ENCODE measurements around the gene SLC5A6.
A peak's percentile ranks its signal among the peaks of the same experiment; 100 is the strongest.
"Not testable (repeated sequence)": the region's sequence is repeated elsewhere in the genome, so short reads cannot be mapped to it uniquely, and the experiment has no call there.

SLC5A6 gene

DNA sequence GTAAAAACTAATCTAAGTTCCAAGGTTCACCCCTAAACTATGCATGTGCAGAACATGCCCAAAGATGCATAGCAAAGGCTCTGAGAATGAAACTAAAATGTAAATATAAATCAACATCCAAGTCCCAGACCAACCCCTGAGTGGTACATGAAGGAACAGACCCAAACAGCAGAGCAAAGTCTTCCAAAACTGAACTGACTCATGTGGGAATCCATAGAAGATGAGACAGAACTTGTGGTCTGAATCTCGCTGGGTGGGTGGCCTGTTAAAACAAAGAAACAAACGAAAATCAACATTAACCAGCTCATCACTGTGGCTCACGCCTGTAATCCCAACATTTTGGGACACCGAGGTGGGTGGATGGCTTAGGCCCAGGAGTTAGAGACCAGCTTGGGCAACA is 29.7 kb downstream of the SLC5A6 start:
- peaks cover 2% of the 10 kb centered on the region for H3K27me3 ChIP-seq (ENCODE audit: control insufficient read depth, insufficient read depth, low read length)
- H3K4me1 ChIP-seq (ENCODE audit: control insufficient read depth, insufficient read depth, low read length), result no peaks in the 10 kb centered on the region
- no peaks in the 10 kb centered on the region for H3K36me3 ChIP-seq (ENCODE audit: control insufficient read depth, insufficient read depth, low read length)
- no peak overlapping the region for H3K9ac ChIP-seq (ENCODE audit: low read depth, low read length)
- H3K9me3 ChIP-seq (ENCODE audit: control insufficient read depth, insufficient read depth, low read length), result no peaks in the 10 kb centered on the region
- H3K4me3 ChIP-seq (ENCODE audit: low read depth, low read length), result no peak overlapping the region

DNA sequence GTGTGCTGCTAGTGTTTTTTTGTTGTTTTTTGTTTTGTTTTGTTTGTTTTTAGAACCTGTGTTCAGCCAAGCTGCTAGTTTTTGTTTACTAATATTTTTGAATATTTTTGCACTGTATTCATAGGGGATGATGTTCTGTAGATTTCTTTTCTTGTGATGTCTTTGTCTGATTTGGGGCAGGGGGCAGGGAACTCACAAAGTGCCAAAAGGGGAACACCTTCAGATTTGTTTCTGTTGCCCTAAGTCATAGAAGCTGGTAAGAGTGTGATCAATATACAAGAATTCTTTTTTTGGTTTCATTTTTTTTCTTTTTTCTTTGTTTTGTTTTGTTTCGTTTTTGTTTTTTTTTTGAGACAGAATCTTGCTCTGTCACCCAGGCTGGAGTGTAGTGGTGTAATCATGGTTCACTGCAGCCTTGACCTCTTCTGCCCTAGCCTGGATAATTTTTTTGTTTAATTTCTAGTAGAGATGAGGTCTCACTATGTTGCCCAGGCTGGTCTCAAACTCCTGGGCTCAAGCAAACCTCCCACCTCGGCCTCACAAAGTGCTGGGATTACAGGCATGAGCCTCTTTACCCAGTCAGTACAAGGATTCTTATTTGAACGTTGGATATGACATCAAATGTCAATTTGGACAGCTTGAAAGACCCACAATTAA is 32.6 kb downstream of the SLC5A6 start:
- no peaks in the 10 kb centered on the region for H3K4me1 ChIP-seq (ENCODE audit: control insufficient read depth, insufficient read depth, low read length)
- no peaks in the 10 kb centered on the region for H3K36me3 ChIP-seq (ENCODE audit: control insufficient read depth, insufficient read depth, low read length)
- peaks cover 2% of the 10 kb centered on the region for H3K27me3 ChIP-seq (ENCODE audit: control insufficient read depth, insufficient read depth, low read length)
- H3K9me3 ChIP-seq (ENCODE audit: control insufficient read depth, insufficient read depth, low read length), result no peaks in the 10 kb centered on the region
- H3K9ac ChIP-seq (ENCODE audit: low read depth, low read length), result no peak overlapping the region
- H3K4me3 ChIP-seq (ENCODE audit: low read depth, low read length), result no peak overlapping the region

DNA sequence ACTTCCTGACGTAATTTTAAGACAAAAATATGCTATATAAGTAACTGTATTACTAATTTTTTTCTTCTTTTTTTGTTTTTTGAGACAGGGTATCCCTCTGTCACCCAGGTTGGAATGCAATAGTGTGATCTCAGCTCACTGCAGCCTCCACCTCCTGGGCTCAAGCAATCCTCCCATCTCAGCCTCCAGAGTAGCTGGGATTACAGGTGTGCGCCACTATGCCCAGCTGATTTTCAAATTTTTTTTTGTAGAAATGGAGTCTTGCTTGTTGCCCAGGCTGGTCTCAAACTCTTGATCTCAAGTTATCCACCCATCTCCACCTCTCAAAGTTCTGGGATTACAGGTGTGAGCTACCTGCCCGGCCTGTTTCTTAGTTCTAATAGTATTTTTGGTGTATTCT is 33.6 kb downstream of the SLC5A6 start:
- no peaks in the 10 kb centered on the region for H3K4me1 ChIP-seq (ENCODE audit: control insufficient read depth, insufficient read depth, low read length)
- H3K27me3 ChIP-seq (ENCODE audit: control insufficient read depth, insufficient read depth, low read length), result peaks cover 2% of the 10 kb centered on the region
- no peaks in the 10 kb centered on the region for H3K36me3 ChIP-seq (ENCODE audit: control insufficient read depth, insufficient read depth, low read length)
- H3K4me3 ChIP-seq (ENCODE audit: low read depth, low read length), result no peak overlapping the region
- no peaks in the 10 kb centered on the region for H3K9me3 ChIP-seq (ENCODE audit: control insufficient read depth, insufficient read depth, low read length)
- H3K9ac ChIP-seq (ENCODE audit: low read depth, low read length), result no peak overlapping the region

DNA sequence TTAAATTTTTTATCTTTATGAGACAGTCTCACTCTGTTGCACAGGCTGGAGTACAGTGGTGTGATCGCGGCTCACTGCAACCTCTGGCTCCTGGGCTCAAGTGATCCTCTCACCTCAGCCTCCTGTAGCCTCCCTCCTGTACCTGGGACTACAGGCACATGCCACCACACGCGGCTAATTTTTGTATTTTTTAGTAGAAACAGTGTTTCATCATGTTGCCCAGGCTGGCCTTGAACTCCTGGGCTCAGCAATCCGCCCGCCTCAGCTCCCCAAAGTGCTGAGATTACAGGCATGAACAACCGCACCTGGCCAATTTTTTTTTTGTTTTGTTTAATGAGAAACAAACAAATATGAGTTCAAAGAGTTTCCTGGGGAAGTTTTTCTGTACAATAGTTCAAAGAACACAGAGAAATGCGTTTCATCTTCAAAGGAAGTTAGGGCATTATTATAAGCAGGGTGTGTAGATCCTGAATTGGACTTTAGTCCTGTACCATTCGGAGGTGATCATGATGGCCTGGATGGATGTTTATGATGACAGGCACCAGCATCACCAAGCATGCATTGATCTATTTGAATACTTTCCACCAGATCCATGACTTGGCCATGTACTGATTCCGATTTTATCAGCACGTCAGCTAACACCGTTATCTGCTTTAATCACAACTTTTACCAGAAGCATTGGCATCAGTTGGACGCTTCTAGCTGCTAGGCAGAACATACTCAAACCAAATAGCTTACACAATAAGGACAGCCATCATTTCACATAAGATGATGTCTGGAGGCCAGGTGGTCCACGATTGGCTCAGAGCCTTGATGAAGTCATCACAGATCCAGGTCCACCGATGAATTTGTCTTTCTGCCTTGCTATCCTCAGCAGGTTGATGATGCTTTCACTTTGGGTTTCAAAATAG is 34.4 kb downstream of the SLC5A6 start:
- Histone ChIP-seq H3K4me1 (ENCODE audit: control insufficient read depth, insufficient read depth, low read length) (no peaks in the 10 kb centered on the region), H3K9ac (ENCODE audit: low read depth, low read length) (no peak overlapping the region), H3K36me3 (ENCODE audit: control insufficient read depth, insufficient read depth, low read length) (no peaks in the 10 kb centered on the region), H3K4me3 (ENCODE audit: low read depth, low read length) (no peak overlapping the region), H3K27me3 (ENCODE audit: control insufficient read depth, insufficient read depth, low read length) (peaks cover 5% of the 10 kb centered on the region), H3K9me3 (ENCODE audit: control insufficient read depth, insufficient read depth, low read length) (no peaks in the 10 kb centered on the region)

DNA sequence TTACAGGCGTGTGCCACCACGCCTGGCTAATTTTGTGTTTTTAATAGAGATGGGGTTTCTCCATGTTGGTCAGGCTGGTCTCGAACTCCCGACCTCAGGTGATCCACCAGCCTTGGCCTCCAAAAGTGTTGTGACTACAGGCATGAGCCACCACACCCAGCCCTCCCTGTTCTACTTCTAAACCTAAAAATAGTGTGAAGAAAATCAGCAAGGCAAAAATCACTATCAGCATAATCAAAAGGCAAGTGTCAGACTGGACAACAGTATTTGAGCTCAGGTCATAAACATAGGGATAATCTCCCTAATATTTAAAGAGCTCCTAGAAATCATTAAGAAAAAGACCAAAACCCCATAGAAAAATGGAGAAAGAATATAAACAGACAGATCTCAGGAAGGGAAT is 36.3 kb downstream of the SLC5A6 start:
- not testable (repeated sequence) for H3K9me3 ChIP-seq (ENCODE audit: control insufficient read depth, insufficient read depth, low read length); H3K4me1 ChIP-seq (ENCODE audit: control insufficient read depth, insufficient read depth, low read length); H3K27me3 ChIP-seq (ENCODE audit: control insufficient read depth, insufficient read depth, low read length); H3K36me3 ChIP-seq (ENCODE audit: control insufficient read depth, insufficient read depth, low read length); H3K4me3 ChIP-seq (ENCODE audit: low read depth, low read length); H3K9ac ChIP-seq (ENCODE audit: low read depth, low read length)

DNA sequence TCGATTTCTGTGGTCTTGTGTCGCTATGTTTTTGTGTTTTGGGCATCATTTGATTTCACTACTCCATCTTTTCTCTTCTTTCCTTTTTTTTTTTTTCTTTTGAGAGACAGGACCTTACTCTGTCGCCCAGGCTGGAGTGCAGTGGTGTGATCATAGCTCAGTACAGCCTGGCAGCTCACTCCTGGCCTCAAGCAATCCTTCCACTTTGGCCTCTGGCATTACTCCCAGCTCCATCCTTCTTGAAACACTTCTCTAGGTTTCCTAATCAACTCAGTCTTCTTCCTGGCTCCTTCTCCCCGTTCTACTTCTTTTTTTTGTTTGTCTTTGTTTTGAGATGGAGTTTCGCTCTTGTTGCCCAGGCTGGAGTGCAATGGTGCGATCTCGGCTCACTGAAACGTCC is 36.7 kb downstream of the SLC5A6 start:
- H3K9me3 ChIP-seq (ENCODE audit: control insufficient read depth, insufficient read depth, low read length), result no peaks in the 10 kb centered on the region
- no peaks in the 10 kb centered on the region for H3K36me3 ChIP-seq (ENCODE audit: control insufficient read depth, insufficient read depth, low read length)
- no peaks in the 10 kb centered on the region for H3K4me1 ChIP-seq (ENCODE audit: control insufficient read depth, insufficient read depth, low read length)
- H3K4me3 ChIP-seq (ENCODE audit: low read depth, low read length), result no peak overlapping the region
- H3K9ac ChIP-seq (ENCODE audit: low read depth, low read length), result no peak overlapping the region
- H3K27me3 ChIP-seq (ENCODE audit: control insufficient read depth, insufficient read depth, low read length), result peaks cover 6% of the 10 kb centered on the region

DNA sequence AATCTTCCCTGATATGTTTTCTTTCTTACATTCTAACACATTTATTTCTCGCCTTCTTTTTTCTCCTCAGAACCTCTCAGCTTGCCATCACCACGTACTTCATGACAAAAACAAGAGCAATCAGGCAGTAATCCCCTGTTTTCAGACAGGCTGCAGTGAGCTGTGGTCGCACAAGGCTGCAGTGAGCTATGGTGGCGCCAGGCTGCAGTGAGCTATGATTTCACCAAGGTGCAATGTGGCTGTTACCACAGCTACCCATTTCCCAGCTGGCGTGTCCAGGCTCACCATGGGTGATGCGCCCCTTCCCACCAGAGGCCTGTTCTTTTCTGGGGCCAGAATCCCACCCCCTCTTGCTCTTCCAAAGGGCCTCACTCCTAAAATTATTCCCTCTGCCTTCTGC is 37.4 kb downstream of the SLC5A6 start:
- no peak overlapping the region for H3K9ac ChIP-seq (ENCODE audit: low read depth, low read length)
- H3K4me1 ChIP-seq (ENCODE audit: control insufficient read depth, insufficient read depth, low read length), result no peaks in the 10 kb centered on the region
- H3K4me3 ChIP-seq (ENCODE audit: low read depth, low read length), result no peak overlapping the region
- H3K27me3 ChIP-seq (ENCODE audit: control insufficient read depth, insufficient read depth, low read length), result peaks cover 7% of the 10 kb centered on the region
- H3K36me3 ChIP-seq (ENCODE audit: control insufficient read depth, insufficient read depth, low read length), result no peaks in the 10 kb centered on the region
- H3K9me3 ChIP-seq (ENCODE audit: control insufficient read depth, insufficient read depth, low read length), result no peaks in the 10 kb centered on the region

DNA sequence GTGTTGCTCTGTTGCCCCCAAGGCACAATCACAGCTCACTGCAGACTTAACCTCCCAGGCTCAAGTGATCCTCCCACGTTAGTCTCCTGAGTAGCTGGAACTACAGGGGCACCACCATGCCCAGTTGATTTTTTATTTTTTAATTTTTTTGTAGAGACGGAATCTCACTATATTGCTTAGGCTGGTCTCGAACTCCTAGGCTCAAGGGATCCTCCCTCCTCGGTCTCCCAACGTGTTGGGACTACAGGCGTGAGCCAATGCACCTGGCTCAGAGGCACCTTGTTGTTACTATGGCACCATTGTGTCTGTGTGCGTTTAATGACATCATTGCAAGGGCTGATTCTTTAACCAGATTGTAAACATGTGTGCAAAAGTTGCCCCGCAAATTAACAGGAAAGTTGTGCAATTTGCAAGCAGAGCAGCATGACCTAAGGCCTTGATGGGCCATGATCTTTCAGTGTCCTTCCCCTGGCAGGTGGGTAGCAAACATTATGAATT is 40.7 kb downstream of the SLC5A6 start:
- no peaks in the 10 kb centered on the region for H3K9me3 ChIP-seq (ENCODE audit: control insufficient read depth, insufficient read depth, low read length)
- H3K36me3 ChIP-seq (ENCODE audit: control insufficient read depth, insufficient read depth, low read length), result no peaks in the 10 kb centered on the region
- no peak overlapping the region for H3K4me3 ChIP-seq (ENCODE audit: low read depth, low read length)
- H3K4me1 ChIP-seq (ENCODE audit: control insufficient read depth, insufficient read depth, low read length), result no peaks in the 10 kb centered on the region
- no peak overlapping the region for H3K9ac ChIP-seq (ENCODE audit: low read depth, low read length)
- peaks cover 7% of the 10 kb centered on the region for H3K27me3 ChIP-seq (ENCODE audit: control insufficient read depth, insufficient read depth, low read length)

DNA sequence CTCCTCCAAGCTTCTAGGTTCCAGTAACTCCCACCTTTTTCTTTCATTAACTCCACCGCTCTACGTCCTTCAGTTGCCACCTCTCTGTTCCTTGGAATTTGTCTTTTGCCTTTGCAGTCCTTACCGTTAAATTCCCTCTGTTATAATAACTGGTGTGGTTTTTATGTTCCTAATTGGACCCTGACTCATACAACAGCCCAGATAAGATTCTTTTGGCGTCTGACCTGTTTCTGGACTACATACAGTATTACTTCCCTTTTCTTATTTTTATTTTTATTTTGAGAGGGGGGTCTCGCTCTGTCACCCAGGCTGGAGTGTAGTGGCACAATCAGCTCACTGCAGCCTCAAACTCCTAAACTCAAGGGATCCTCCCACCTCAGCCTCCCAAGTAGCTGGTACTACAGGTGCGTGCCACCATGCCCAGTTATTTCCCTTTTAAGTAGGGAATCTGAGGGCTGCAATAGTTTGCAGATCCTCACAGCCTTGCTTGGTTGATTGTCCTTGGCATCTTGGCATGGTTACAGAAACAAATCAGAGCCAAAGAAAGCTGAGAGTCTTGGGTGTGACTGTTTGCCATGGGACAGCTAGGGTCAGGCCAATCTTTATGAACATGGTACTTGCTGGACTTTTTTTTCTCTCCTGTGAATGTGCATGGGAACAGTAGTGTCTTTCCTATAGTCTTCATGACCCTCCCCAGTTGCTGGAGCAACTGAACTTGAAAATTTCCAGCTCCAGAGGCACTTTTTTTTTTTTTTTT is 41.3 kb downstream of the SLC5A6 start:
- Histone ChIP-seq H3K36me3 (ENCODE audit: control insufficient read depth, insufficient read depth, low read length) (no peaks in the 10 kb centered on the region), H3K4me1 (ENCODE audit: control insufficient read depth, insufficient read depth, low read length) (no peaks in the 10 kb centered on the region), H3K4me3 (ENCODE audit: low read depth, low read length) (peak overlapping the region; percentile 45), H3K27me3 (ENCODE audit: control insufficient read depth, insufficient read depth, low read length) (peaks cover 7% of the 10 kb centered on the region), H3K9me3 (ENCODE audit: control insufficient read depth, insufficient read depth, low read length) (no peaks in the 10 kb centered on the region), H3K9ac (ENCODE audit: low read depth, low read length) (no peak overlapping the region)

DNA sequence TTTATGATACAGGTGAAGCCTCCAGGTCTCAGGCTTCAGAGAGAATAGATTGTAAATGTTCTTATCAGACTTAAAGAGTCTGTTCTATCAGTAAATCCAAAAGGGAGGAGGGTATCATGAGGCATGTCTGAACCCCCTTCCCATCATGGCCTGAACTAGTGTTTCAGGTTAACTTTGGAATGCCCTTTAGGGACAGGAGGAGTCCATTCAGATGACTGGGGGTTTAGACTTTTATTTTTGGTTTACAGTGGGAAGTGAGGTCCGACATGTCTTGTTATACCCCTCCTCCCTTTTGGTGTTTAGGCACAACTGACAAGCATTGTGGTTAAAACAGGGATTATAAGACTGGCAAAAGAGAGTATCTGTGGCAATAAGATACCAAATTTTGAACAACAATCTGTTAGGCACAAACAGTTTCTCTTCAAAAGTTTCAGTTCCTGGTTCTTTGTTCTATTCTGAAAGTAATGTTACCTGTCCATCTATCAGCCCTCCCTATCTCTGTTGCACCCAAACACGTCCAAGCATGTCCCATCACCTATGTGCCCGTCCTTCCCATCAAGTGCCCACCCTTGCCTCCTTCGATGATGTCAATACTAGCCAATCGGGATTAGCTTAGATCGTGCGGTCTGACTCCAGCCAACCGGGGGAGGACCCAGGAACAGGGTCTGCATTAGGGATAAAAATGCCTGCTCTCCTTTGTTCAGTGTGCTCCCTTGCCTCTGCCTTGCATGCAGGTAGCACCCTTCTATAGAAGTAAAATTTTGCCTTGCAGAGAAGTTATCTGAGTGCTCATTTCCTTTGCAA is 46.9 kb downstream of the SLC5A6 start:
- Histone ChIP-seq H3K27me3 (ENCODE audit: control insufficient read depth, insufficient read depth, low read length) (no peaks in the 10 kb centered on the region), H3K9ac (ENCODE audit: low read depth, low read length) (no peak overlapping the region), H3K4me3 (ENCODE audit: low read depth, low read length) (no peak overlapping the region), H3K4me1 (ENCODE audit: control insufficient read depth, insufficient read depth, low read length) (no peaks in the 10 kb centered on the region), H3K36me3 (ENCODE audit: control insufficient read depth, insufficient read depth, low read length) (no peaks in the 10 kb centered on the region), H3K9me3 (ENCODE audit: control insufficient read depth, insufficient read depth, low read length) (no peaks in the 10 kb centered on the region)
